PFSK-1 (cell line): ENCODE measurements around the gene IFT57.

Source experiments
- FOXP2 ChIP-seq: optimal IDR thresholded peaks from 2 replicates; pipeline ENCODE3; 2011; ENCODE audit warnings: borderline replicate concordance, control low read depth, inconsistent platforms; ENCODE audit not compliant: insufficient read depth; ENCODE audit errors: extremely low read length, extremely low read depth
- POLR2AphosphoS5 ChIP-seq: IDR thresholded peaks from 2 replicates; pipeline ENCODE4 v1.6.1; 2012; ENCODE audit warnings: low read depth, mild to moderate bottlenecking, control low read depth, low read length, moderate library complexity
- REST ChIP-seq, 2 experiments: IDR thresholded peaks; 2 replicates each; pipeline versions ENCODE4 v1.6.1 to v1.8.0; 2011 to 2012; ENCODE audit warnings: low read depth in 2 of 2, low read length in 2 of 2, control low read depth in 1 of 2, inconsistent platforms in 1 of 2, mild to moderate bottlenecking in 1 of 2, moderate library complexity in 1 of 2; ENCODE audit not compliant: insufficient read depth in 1 of 2
- SIN3A ChIP-seq: IDR thresholded peaks from 2 replicates; pipeline ENCODE4 v1.6.1; 2012; ENCODE audit warnings: mild to moderate bottlenecking, low read length, moderate library complexity, borderline replicate concordance; ENCODE audit not compliant: insufficient read depth
- TAF1 ChIP-seq: IDR thresholded peaks from 2 replicates; pipeline ENCODE4 v1.6.1; 2012; ENCODE audit warnings: low read length, control low read depth, borderline replicate concordance; ENCODE audit not compliant: insufficient read depth

Gene IFT57

GRCh38 chr3:108222853-108223565 is 785 bp upstream of the IFT57 start:
- TF ChIP-seq FOXP2 = no peak
- TF ChIP-seq REST (IDR thresholded peaks at IDR 0.05; ENCODE audit: insufficient read depth in 1 of 2, low read depth in 2 of 2, low read length in 2 of 2) = no peak
- no peak for TF ChIP-seq SIN3A
- no peak for TF ChIP-seq POLR2AphosphoS5
- TF ChIP-seq TAF1 = no peak

GRCh38 chr3:108221393-108221792 is 831 bp downstream of the IFT57 start:
- TF ChIP-seq FOXP2 (no peak), POLR2AphosphoS5 (no peak), SIN3A (no peak), REST (IDR thresholded peaks at IDR 0.05; ENCODE audit: insufficient read depth in 1 of 2, low read depth in 2 of 2, low read length in 2 of 2) (no peak), TAF1 (no peak)

- TF ChIP-seq TAF1 (no peak), REST (IDR thresholded peaks at IDR 0.05; ENCODE audit: insufficient read depth in 1 of 2, low read depth in 2 of 2, low read length in 2 of 2) (no peak), SIN3A (no peak), FOXP2 (no peak), POLR2AphosphoS5 (no peak)
These were observed 2.9 kb downstream of the IFT57 start for GRCh38 chr3:108219336-108219735.

GRCh38 chr3:108218811-108219210 is 3.4 kb downstream of the IFT57 start:
- TF ChIP-seq REST (IDR thresholded peaks at IDR 0.05; ENCODE audit: insufficient read depth in 1 of 2, low read depth in 2 of 2, low read length in 2 of 2) (no peak), POLR2AphosphoS5 (no peak), SIN3A (no peak), TAF1 (no peak), FOXP2 (no peak)

- TF ChIP-seq TAF1 = no peak
- TF ChIP-seq FOXP2 = no peak
- no peak for TF ChIP-seq REST (IDR thresholded peaks at IDR 0.05; ENCODE audit: insufficient read depth in 1 of 2, low read depth in 2 of 2, low read length in 2 of 2)
- TF ChIP-seq POLR2AphosphoS5 = no peak
- TF ChIP-seq SIN3A = no peak
These were observed 6.4 kb downstream of the IFT57 start for GRCh38 chr3:108215871-108216270.
